COLO829 (cell line): Measurements from ENCODE around the gene HSF2BP.
"Not testable (repeated sequence)": the region's sequence is repeated elsewhere in the genome, so short reads cannot be mapped to it uniquely, and the experiment has no call there.

Experiments
- DNase-seq: peaks from one replicate; pipeline ENCODE4 v3.0.0; 2012; ENCODE audit warnings: low spot score

The HSF2BP gene

DNA sequence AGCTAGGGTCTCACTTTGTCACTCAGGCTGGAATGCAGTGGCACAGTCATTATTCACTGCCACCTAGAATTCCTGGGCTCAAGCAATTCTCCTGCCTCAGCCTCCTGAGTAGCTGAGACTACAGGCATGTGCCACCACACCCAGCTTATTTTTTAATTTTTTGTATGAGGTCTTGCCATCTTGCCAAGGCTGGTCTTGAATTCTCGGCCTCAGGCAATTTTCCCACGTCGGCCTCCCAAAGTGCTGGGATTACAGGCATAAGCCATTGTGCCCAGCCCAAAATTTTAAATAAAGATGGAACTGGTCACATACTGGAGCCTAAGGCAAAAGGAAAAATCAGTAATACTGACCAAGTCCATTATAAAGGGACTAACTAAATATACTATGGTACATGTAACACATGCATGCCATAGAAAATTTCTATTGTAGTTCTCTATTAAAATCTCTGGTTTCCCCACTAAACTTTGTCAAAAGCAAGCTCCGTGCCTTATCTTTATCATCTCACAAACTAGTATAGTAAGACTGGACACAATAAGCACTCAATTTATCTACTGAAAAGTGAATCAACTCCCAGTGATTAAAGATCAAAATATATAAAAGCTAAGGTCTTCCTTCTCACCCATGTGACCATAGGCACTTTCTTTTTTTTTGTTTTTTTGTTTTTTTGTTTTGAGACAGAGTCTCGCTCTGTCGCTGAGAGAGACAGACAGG lies 61.6 kb downstream of the HSF2BP start:
- no peak for DNase-seq

DNA sequence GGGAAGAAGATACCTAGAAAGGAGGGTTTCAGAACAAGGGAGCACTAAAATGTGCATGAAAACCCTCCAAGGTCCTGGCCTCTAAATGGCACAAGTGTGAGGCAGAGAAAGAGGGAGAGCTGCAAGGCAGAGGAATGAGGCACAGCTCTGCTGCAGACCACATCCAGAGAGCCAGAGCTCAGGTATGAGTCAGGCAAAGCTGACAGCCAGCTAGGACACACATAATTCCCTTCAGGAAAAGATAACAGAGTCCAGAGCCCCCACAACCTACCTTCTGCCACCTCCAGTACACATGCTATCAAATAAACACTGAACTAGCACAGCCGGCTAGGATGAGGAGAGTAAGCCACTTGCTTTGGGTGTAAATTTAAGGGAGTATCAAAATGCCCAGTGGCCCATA lies 62.2 kb downstream of the HSF2BP start:
- no peak for DNase-seq

DNA sequence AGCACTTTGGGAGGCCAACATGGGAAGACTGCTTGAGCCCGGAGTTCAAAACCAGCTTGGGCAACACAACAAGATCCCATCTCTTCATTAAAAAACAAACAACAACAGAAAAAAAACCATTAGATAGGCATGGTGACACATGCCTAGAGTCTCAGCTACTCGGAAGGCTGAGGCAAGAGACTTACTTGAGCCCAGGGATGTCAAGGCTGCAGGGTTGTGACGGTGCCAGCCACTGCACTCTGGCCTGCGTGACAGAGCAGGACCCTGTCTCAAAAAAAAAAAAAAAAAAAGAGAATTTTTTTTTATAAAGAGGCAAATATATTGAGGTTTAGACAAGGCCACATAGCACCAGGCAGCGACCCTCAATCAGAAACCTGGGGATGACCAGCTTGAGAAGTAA lies 62.7 kb downstream of the HSF2BP start:
- DNase-seq = no peak

DNA sequence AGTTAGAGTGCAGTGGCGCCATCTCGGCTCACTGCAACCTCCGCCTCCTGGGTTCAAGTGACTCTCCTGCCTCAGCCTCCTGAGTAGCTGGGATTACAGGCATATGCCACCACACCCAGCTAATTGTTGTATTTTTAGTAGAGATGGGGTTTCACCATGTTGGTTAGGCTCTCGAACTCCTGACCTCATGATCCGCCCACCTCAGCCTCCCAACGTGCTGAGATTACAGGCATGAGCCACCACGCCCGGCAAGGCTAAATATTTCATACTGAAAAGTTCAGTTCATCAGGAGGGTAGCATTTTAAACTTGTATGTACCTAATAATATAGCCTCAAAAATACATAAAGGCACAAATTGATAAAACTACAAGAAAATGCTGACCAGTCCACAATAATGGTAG lies 63.5 kb downstream of the HSF2BP start:
- DNase-seq = not testable (repeated sequence)

DNA sequence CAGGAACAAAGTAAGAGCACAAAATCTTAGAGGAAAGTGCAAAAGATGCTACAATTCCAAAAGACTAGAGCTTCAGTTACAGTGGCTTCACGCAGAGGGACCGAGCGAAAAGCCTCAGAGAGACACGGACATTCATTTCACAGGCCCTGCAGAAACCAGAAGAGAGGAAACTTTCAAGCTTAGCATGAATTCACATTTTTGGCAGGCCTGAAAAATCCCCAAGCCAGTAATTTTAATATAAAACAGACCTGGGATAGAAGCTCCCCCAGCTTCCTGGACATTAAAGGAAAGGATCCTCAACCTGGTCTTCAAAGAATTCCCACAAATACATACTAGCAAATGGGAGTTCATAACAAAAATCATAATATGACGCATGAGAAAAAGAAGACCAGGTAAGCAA lies 66.2 kb downstream of the HSF2BP start:
- DNase-seq = no peak

DNA sequence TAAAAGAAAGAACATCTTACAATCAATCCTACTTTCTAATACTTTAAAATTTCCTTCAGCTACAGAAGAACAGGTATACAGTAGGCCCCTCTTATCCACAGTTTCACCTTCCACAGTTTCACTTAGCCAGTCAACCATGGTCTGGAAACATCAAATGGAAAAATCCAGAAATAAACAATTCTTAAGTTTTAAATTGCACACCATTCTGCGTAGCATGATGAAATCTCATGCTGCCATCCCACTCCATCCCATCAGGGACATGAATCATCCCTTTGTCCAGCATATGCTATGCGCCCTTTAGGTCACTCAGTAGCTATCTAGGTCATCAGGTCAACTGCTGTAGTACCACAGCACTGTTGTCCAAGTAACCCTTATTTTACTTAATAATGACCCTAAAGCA lies 67.7 kb downstream of the HSF2BP start:
- peak; percentile 68 for DNase-seq

DNA sequence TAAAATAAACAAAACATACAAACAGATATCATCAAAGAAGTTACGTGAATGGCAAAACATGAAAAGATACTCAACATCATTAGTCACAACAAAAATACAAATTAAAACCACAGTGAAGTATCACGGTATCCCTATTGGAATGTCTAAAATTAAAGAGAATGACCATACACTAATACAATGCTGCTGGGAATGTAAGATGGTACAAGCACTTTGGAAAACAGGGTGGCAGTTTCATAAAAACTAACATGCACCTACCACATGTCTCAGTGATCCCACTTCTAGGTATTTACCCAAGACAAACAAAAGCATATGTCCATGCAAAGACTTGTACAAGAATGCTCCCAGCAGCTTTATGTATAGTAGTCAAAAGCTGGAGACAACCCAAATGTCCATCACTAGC lies 69.1 kb downstream of the HSF2BP start:
- DNase-seq = no peak

DNA sequence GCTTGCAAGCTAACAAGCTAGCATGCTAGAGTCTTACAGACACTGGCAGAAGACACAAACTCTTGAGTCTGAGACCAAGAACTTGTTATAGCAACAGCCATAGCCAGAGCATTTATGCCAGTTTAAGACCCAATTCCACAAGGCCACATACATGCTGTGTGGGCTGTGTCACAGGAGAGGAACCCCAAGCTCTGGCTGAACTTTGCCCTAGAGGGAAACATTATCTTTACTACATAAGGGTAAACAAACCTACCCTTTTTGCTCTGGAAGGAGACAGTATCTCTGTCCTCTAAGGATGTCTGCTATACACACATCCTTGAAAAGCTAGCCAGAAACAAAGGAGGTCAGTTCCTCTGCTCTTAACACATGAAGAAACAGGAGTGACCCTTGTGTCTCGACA lies 70.3 kb downstream of the HSF2BP start:
- no peak for DNase-seq

DNA sequence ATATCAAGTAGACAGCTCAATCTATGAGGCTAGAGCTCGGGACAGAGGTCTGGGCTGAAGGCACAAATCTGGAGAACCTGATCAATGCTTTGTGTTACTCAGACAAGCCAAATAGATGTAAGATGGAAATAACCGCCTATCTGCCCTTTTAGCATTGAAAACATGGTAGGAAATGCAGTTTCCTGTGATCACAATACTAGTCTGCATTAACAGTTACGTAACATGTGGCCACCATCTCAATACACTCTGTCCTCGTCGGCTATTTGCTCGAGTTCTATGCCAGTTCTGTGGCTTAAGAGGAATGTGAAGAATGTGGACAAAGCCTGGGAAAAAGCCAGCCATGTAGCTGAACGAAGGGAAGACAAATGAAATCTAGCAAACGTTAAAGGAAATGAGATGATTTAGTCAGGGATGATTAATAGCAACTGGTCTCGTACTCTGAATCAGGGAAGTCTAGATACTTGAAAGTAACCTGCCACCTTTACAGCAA lies 73.3 kb downstream of the HSF2BP start:
- DNase-seq = peak; percentile 86

DNA sequence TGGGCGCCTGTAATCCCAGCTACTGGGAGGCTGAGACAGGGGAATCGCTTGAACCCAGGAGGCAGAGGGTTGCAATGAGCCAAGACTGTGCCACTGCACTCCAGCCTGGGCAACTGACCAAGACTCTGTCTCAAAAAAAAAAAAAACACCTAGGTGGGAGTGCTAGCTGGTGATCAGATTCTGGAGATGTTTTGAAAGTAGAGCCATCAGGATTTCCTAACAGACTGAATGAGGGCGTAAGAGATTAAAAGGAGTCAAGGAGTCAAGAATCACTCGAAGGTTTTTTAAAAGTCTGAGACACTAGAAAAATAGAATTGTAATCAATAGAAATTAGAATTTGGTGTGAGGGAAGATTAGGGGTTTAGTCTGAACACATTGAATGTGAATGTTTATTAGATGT lies 73.8 kb downstream of the HSF2BP start:
- no peak for DNase-seq

DNA sequence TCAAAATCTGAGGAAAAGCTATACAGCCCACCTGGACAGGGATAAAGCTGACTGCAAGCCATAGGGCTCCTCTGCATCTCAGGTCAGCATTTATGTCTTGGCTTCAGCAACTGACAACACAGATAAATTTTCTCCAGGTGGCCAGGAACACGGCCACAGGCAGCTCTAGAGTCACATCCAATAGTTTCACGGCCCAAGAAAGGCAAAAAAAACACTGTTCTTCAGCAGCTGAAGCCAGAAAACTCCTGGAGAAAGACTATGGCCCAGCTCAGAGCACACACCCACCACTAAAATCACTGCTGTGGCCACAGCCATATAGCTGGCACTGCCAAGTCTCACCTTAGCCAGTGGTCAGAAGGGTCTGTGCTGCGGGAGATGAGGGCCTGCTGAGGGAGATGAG lies 77.8 kb downstream of the HSF2BP start:
- DNase-seq = no peak

DNA sequence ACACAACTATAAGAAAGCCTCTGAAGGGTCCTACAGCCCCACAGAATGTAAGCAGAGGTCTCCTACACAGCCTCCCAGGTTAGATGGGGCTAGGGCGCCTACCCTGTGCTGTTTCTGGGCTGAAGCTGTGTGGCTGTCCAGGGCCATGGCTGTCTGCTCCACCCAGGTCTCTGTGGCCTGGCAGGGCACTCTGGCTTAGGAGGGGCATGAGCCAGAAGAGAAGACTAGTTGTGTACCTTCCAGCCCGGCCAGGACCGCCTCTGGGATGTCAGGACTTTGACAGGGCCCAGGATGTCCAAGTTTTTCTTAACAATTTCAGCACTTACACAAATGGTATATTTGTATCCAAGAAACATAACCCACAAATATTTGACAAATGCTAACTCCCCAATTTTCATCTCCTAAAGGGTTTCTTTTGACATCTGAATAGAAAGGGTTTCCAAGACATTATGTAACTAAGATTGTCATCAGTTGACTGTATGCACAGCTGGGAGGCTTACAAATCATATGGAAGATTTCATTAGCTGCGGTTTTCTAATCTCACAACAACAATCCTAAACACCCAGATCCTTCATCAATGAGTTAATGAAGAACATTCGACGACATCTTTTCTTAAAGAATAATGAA lies 80.5 kb downstream of the HSF2BP start:
- no peak for DNase-seq

DNA sequence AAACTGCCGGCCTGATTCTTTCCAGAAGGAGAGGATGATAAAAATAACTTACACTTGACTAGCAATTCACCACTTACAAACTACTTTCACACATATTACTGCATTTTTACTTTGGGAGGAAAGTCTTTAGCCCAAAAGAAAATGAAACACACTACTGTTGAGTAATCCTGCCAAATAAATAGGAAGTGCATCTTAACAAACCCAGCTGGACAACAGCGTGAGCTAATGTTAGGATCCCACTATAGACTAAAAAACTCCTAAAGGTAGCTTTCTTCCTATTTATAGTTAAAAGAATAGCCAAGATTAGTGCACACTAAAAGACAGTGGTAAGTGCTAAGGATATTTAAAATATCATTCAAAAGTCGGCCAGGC lies 83.8 kb downstream of the HSF2BP start:
- DNase-seq = no peak

DNA sequence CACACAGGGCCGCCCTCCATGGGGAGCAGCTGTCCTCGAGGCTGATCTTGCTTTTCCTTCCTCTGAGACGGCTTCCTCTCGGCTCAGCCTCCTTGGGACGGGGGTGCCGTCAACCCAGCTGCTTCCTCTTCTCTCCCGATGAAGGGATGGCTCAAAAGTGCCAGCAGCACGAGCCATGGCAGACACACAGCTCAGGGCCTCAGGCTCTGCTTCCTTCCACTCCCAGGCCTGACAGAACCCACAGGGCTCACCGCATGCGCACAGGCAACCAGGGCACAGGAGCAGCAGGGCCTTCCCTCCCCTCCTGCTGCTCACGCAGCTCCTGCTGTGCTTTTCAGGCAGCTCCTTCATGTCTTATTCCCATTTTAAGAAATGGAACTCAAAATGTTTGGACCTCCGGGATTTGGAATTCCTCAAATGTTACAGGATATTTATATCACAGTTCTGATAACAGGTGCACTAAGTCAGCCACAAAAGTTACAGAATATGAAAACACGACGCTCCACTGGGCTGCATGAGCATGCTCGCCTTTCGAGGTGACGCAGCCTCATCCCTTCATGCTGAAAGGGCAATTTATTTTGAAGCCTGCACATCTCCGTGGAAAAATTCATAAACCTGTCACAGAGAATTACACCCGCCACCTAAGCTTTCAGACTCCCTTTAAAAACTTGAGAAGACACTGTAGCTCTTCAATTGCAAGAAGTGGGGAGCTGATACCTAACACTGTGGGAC lies 84.4 kb downstream of the HSF2BP start:
- no peak for DNase-seq

DNA sequence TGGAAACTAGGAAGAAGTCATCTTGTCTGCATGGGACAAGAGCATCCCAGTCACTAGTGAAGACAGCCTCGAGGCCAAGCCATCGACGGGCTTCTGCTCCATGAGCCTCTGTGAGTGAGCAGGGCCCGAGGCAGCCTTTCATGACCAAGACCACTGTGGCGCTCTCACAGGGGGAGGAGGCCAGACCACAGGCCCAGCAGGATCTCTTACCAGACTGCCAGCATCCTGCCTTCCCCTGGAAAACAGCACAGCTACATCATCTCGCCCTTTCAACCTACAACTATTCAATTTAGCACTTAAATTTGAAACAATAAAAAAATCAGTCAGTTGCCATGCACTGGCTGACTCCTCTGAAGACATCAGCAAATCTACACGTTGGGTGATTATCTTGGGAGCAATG lies 85.4 kb downstream of the HSF2BP start:
- DNase-seq = no peak

DNA sequence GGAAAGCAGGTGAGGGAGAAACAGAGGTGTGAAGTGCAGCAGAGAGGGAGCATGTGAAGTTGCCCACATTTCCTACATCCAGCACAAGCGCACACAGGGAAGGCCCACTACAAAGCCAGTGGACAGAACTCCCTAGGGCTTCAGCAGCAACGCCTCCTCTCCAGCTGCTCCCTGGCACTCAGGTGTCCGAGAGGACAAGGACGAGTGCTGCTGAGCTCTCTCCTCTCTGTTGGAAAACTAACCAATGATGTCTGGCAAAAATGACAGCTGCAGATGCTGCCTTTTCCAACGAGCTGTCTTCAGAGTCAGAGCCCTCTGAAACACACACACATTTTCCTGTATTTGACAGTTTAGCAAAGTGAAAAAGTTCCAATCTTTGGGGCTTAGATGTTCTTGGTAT lies 86.8 kb downstream of the HSF2BP start:
- no peak for DNase-seq

DNA sequence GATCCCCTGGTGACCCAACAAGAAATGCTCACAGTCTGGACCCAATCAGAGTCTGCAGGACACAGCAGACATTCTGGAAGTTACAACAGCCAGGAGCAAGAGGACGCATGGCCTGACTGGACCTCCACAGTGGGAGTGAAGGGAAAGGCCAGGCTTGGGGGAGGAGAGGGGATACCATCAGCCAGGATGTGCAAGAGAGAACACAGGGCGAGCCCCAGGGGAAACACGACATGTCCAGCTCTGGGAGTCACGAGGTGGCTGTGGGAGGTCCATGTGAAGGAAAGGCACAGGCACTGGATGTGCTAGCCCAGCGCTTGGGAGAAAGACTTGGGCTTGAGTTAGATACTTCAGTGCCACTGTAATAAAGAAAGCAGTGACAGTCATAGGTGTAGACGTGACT lies 87.3 kb downstream of the HSF2BP start:
- no peak for DNase-seq

DNA sequence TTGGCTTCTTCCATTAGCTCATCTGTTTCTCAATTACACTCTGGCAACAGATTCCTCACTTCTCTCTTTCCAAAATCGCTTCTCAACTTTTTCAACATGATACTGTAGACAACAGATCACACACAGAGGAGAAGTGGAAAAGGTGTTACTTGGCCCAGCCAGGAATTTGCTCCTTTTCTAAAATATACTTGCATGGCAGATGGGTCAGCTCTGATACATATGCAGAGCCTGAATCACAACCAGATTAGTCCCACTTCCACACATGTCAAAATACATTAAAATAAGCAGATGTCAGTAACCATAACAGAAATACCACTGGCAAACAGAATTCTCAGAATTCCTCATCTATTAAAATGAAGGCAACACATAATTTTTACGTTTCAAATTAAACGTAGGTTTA lies 89.1 kb downstream of the HSF2BP start:
- not testable (repeated sequence) for DNase-seq

DNA sequence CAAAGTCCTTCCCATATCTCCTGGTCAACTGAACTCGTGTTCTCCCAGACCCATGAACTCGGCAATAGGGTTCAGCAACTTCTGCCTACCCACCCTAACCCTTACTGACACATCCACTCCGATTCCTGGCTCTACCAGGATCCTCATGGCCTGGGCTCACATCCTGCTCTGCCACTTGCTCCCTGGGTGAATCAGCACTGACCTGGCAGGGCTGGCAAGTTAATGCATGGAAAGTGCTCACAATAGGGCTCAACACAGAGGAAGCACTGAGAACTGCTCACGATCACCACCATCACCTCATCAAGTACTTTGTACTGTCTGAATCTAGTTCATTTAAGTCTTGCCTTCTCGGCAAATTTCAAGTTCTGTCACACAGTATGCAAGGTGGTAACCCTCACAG lies 96.8 kb downstream of the HSF2BP start:
- not testable (repeated sequence) for DNase-seq

DNA sequence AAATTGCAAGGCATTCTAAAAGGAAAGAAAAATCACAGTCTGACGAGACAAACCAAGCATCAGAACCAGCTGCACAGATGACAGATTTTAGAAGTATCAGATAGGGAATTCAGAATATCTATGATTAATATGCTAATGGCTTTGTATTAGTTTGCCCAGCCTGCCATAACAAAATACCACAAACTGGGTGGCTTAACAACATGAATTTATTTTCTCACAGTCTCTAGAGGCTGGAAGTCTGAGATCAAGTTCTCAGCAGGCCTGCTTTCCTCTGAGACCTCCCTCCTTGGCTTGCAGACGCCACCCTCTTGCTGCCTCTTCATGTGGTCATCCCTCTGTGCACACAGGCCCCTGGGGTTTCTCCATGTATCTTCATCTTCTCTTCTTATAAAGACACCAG lies 118.7 kb downstream of the HSF2BP start:
- DNase-seq = not testable (repeated sequence)

DNA sequence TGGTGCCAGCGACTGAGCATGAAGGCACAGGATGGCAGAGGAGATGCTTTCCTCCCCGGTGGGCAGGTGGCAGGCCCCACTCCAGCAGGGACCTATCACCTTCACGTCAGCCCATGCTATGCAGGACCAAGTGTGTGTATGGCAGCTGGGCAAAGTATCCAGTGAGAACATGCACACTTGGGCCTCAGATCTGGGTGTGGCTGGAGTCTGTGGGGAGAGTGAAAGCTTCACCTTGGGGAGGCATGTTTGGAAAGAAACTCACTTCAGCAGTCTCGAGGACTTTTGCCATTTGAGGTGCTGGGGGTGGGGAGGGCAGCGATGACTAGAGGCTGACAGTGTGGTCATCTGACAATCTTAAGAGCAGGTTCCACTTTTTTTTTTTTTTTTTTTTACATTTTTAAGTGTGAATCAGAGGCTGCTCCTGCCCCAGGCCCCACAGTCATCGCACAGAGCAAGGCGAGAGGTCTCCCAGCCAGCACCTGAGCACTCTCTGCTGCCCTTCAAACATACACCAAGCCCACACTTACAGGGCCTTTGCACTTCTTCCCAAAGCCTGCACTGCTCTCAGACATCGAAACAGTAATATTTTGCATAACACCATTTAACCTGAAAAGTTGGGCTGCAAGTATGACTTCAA lies 136.7 kb downstream of the HSF2BP start:
- not testable (repeated sequence) for DNase-seq

DNA sequence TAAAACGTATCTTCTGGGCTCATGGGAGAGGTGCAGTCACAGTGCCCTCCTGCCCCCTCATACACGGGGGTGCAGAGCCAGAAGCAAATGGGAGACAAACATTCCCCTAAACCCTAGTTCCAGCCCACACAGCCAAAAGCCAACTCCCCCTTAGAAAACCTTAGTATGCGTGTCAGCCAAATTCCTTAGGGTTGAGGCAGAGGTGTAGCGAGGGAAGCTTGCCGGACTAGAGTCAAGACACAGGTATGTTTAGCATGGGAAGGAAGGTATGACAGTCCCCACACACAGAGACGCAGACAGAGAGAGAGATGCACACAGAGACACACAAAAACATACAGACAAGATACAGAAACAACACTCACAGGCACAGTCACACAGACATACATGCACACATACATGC lies 141.6 kb downstream of the HSF2BP start:
- not testable (repeated sequence) for DNase-seq
